Upper lobe of left lung (tissue), 4 donors: ENCODE measurements around the gene CPVL.

Experiments used
- EP300 ChIP-seq, 4 donors: sonication (generic); formaldehyde crosslinking; IDR thresholded peaks; one replicate each; pipeline ENCODE4 v1.5.1; 2017; ENCODE audit warnings: antibody characterized with exemption in 4 of 4, control low read depth in 2 of 4
- POLR2A ChIP-seq, 4 donors: fragments of 450-650 bp; IDR thresholded peaks; one replicate each; pipeline ENCODE4 v1.5.1; 2016 to 2017; ENCODE audit warnings: antibody characterized with exemption in 4 of 4, mild to moderate bottlenecking in 2 of 4
- TF ChIP-seq, protein P1 (sequence below), 6 experiments: fragments of 450-650 bp in 4 of 6; fragments of 200-600 bp in 2 of 6; sonication (generic) in 2 of 6; IDR thresholded peaks; one replicate each; pipeline ENCODE4 v1.5.1; 2016 to 2019; ENCODE audit warnings: antibody characterized with exemption in 6 of 6

DNA sequence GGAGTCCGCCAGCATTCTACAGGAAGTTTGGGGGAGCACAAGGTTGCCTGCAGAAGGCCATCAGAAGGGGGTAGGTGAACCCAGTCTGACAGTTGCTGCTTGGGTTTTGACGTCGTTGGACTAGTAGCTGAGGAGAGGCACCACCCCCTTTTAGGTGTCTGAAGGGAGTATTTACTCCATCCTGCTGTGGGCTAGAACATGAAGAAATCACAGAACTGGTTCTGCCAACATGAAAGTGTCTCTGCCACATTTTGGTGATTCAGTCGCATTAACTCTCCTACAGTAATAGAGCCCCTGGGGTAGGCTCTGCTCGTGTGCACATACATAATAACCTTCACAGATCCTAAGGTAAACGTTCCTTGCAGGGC is 187.4 kb downstream of the CPVL start:
- TF ChIP-seq POLR2A (IDR thresholded peaks at IDR 0.05) (no peak), EP300 (IDR thresholded peaks at IDR 0.05) (no peak)
- TF ChIP-seq, protein P1, sequence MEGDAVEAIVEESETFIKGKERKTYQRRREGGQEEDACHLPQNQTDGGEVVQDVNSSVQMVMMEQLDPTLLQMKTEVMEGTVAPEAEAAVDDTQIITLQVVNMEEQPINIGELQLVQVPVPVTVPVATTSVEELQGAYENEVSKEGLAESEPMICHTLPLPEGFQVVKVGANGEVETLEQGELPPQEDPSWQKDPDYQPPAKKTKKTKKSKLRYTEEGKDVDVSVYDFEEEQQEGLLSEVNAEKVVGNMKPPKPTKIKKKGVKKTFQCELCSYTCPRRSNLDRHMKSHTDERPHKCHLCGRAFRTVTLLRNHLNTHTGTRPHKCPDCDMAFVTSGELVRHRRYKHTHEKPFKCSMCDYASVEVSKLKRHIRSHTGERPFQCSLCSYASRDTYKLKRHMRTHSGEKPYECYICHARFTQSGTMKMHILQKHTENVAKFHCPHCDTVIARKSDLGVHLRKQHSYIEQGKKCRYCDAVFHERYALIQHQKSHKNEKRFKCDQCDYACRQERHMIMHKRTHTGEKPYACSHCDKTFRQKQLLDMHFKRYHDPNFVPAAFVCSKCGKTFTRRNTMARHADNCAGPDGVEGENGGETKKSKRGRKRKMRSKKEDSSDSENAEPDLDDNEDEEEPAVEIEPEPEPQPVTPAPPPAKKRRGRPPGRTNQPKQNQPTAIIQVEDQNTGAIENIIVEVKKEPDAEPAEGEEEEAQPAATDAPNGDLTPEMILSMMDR (IDR thresholded peaks at IDR 0.05) = no peak
